A549 (cell line): ENCODE results near the gene CUL7.

ENCODE experiments used
- CEBPB ChIP-seq, 2 experiments: fragments of >200 bp in 1 of 2; sonication (Bioruptor Twin) in 1 of 2; formaldehyde crosslinking in 1 of 2; IDR thresholded peaks; 2 replicates each; pipeline ENCODE4 v1.6.1; 2012 to 2016
- CTCF ChIP-seq: fragments of >200 bp; sonication (Bioruptor Twin); formaldehyde crosslinking; IDR thresholded peaks from 3 replicates; pipeline ENCODE4 v1.5.1; 2016
- EP300 ChIP-seq, 2 experiments: fragments of >200 bp; sonication (Bioruptor Twin); formaldehyde crosslinking; IDR thresholded peaks; 2 replicates in 1 of 2; 3 replicates in 1 of 2; pipeline ENCODE4 v1.6.1; 2016 to 2017
- HDAC2 ChIP-seq: fragments of 200-600 bp; sonication (generic); IDR thresholded peaks from 2 replicates; pipeline ENCODE4 v1.6.1; 2016
- HMGXB4 ChIP-seq: fragments of 250-450 bp; sonication (Bioruptor Pico); IDR thresholded peaks from 2 replicates; pipeline ENCODE4 v1.5.0; 2021; ENCODE audit warnings: mild to moderate bottlenecking, moderate library complexity, borderline replicate concordance
- MAZ ChIP-seq: fragments of 150-350 bp; IDR thresholded peaks from 2 replicates; pipeline ENCODE4 v1.6.1; 2014; ENCODE audit warnings: antibody characterized with exemption, low read depth, low read length, borderline replicate concordance
- NR3C1 ChIP-seq: fragments of >200 bp; sonication (Bioruptor Twin); formaldehyde crosslinking; IDR thresholded peaks from 3 replicates; pipeline ENCODE4 v1.6.1; 2017
- POLR2A ChIP-seq: IDR thresholded peaks from 2 replicates; pipeline ENCODE4 v1.6.1; 2012; ENCODE audit warnings: mild to moderate bottlenecking, low read length
- RFX5 ChIP-seq: fragments of 450-650 bp; IDR thresholded peaks from 2 replicates; pipeline ENCODE4 v1.7.1; 2014; ENCODE audit warnings: antibody characterized with exemption, mild to moderate bottlenecking, moderate library complexity
- SMC3 ChIP-seq: fragments of >200 bp; sonication (Bioruptor Twin); formaldehyde crosslinking; IDR thresholded peaks from 3 replicates; pipeline ENCODE4 v1.6.1; 2018; ENCODE audit warnings: inconsistent platforms
- TP53 ChIP-seq: fragments of 250-450 bp; sonication (Bioruptor Pico); IDR thresholded peaks from 2 replicates; pipeline ENCODE4 v1.5.0; 2021; ENCODE audit warnings: mild to moderate bottlenecking, moderate library complexity

- TF ChIP-seq CTCF (no peak), RFX5 (no peak), HDAC2 (no peak), CEBPB (IDR thresholded peaks at IDR 0.05) (no peak), MAZ (no peak), HMGXB4 (CRISPR knock-in tag) (no peak), TP53 (CRISPR knock-in tag) (no peak), POLR2A (no peak), EP300 (IDR thresholded peaks at IDR 0.05) (no peak), SMC3 (no peak), NR3C1 (no peak)
These were observed 16.5 kb downstream of the CUL7 start for GRCh38 chr6:43037197-43037596.
